Activated CD4-positive, CD25-positive, alpha-beta regulatory T cell treated with anti-CD3 and anti-CD28 coated beads, Interleukin-2, amount 50 U/mL, for 24 hours (primary cell): Measurements from ENCODE around the gene RASSF9.

Experiments
- ATAC-seq, 2 donors: fragments of 150-1000 bp; cut with Tn5 transposase; one replicate each; pipeline ENCODE4 v1.10.0; 2021; ENCODE audit warnings: mild to moderate bottlenecking in 1 of 2, moderate library complexity in 1 of 2

RASSF9 gene

GRCh38 chr12:85836197-85837090 is at the start of gene RASSF9:
Gene RASSF9, minus strand, starts transcription at chr12:85836409. Its CDS starts 208 bp downstream, at chr12:85836201.
- ATAC-seq = no peak

- no peak for ATAC-seq
These were observed 47.6 kb upstream of the RASSF9 start for GRCh38 chr12:85883763-85884162.

DNA sequence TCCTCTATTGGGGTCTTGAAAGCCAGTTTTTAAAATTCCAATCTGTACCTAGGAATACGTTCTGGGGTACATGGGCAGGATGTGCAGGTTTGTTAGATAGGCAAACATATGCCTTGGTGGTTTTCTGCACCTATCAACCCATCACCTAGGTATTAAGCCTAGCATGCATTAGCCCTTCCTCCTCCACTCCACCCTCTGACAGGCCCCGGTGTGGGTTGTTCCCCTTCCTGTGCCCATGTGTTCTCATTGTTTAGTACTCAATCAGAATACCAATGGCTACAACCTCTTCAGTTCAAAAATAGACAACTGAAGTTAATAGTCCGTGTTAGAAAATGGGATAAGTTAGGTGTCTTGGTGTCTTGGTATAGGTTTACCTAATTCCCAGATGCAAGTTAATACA is 41.2 kb upstream of the RASSF9 start:
- no peak for ATAC-seq

- no peak for ATAC-seq
These were observed 37.8 kb upstream of the RASSF9 start, which contains the start of gene NTS for GRCh38 chr12:85874031-85874461. Gene NTS, plus strand, starts transcription at chr12:85874295. Its CDS starts 109 bp downstream, at chr12:85874404.

DNA sequence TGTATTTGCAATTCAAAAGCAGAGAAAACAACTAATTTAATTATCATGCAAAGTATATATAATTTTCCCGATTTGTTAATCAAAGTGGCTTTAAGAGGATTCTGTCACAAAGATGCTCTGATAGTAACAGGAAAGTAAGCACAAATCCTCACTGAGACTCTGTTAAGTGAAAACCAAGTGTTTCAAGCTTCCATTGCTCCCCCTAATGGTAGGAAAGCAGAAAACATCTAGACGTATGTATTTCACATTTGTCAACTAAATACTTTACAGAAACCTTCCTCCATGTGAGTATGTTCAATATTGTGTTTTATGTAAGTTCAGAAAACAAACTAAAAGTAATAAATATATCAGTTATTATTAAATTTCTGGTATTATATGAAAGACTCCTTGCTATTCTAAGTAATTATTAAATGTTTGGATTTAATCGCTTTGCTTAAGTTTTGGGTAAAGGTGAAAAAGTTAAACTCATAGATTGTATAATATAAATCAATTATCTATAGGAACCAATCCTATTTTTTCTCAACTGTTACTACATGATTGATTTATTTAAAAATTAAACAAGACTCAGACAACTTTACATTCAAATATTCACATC is 36.4 kb upstream of the RASSF9 start:
- ATAC-seq = no peak

DNA sequence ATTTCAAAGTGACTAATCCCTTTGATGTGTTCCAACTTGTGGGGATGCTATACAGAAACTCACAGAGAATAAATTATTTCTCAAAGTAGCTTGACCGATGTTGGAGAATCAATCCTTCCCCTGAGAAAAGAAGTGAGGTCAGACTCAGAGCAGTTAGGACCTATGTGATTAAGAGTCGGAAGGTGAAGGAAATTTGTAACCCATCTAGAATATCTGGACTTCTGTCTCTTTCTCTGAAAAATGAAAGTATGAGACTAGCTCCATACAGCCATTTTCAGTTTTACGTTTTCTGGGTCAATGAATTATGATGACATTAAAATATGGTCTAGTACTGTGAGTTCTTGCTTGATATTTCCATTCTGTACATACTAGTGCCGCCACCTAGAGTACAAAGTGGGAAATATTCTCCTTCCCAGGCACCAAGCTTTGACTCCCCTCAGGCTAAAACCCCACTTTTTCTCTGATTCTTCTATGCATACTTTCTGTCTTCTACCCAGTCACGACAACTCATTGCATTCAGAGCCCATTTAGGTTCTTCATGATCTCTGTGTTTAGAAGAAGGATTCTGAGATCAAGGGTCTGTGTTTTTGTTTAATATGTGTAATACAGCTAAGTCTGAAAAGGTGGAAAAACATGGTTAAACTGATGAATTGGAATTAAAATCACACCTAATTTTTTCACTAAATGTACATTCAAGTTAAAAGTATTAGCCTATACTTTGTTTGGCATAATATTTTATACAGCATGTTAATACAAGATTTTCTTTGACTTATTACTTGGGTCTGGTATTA is 31.0 kb upstream of the RASSF9 start:
- ATAC-seq = no peak

GRCh38 chr12:85865890-85866289 is 29.7 kb upstream of the RASSF9 start:
- no peak for ATAC-seq

DNA sequence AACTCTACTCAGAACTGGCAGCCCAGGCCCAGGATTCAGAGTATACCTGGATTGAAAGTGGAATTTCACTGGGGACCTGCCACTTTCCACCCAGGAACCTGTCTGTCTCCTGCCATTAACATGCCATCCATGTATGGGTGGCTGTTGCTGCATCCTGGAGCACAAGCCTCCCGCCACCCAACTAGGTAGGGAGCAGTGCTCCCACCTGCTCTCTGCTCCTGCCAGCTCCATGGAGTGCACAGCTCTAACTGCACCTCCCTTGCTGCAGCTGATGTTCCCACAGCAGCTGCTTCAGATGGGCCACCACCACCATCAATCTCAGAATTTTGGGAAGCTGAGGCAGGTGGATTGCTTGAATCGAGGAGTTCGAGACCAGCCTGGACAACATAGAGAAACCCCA is 20.8 kb upstream of the RASSF9 start:
- ATAC-seq = no peak

DNA sequence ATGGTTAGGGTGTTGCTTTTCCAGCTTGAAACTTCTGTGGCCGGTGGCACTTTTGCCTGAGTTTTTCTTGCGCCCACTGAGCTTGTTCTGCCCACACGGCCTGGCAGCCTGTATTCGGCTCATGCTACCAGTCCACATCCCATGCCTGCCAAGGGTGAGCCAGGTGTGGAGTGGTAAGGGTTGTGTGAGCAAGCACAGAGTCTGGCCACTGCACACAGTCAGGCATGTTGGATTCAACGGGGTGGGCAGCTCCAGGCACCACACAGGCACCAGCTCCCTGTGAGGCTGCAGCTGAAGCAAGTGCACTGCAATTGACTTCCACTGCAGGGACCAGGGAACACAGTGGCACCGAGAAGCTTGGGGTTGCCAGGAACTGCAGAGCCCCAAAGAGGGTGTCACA is 19.1 kb upstream of the RASSF9 start:
- ATAC-seq = no peak

DNA sequence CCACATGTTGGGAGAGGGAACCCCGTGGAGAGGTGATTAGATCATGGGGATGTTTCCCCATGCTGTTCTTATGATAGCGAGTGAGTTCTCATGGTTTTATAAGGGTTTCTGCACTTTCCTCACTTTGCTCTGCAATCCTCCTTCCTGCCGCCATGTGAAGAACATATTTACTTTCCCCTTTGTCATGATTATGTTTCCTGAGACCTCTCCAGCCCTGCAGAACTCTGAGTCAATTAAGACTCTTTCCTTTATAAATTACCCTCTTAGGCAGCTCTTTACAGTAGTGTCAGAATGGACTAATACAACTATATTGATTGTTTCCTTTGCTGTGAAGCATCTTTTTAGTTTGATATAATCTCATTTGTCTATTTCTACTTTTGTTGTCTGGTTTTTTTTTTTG is 13.1 kb upstream of the RASSF9 start:
- ATAC-seq = no peak

- ATAC-seq = no peak
These were observed 7.5 kb upstream of the RASSF9 start for GRCh38 chr12:85843606-85844310.

GRCh38 chr12:85835426-85836196 is 598 bp downstream of the RASSF9 start:
- ATAC-seq = no peak

GRCh38 chr12:85834378-85834777 is 1.8 kb downstream of the RASSF9 start:
- ATAC-seq = no peak

- no peak for ATAC-seq
These were observed 2.6 kb downstream of the RASSF9 start for GRCh38 chr12:85833579-85833978.

- no peak for ATAC-seq
These were observed 4.8 kb downstream of the RASSF9 start for GRCh38 chr12:85831327-85831990.

DNA sequence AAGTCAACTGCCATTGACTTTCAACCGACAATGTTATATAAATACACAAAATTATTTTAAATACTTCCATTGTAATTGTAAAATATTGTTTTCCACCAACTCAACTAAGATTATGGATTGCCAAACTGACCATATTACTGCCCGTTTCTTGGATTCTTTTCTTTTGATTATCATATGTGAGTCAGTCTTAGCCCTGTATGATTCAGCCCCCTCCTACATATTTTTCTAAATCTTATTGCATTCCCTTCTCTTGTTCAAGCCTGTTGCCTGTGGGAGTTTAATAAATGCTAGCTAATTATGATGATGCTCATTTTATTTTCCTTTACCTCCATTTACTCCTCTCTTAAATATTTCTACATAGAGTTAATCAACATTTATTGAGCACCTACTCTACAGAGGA is 6.8 kb downstream of the RASSF9 start:
- no peak for ATAC-seq

GRCh38 chr12:85828576-85828975 is 7.6 kb downstream of the RASSF9 start:
- ATAC-seq = no peak

DNA sequence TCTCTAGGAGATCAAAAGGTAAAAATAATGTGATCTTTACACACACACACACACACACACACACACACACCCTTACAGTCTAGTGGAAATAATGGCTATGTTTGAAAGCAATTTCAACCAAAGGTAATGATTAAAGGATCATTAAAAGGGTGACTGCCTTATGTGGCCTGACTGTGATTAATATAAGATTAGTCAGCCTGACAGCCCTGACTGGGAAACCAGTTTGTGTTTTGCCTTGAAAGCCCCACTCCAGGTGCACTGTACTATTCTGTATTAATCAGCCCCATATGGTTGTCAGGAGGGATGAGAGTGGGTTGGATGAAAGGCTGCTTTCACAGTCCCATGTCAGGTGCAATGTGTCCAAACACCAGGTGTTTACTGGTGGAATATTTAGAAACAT is 10.5 kb downstream of the RASSF9 start:
- no peak for ATAC-seq

DNA sequence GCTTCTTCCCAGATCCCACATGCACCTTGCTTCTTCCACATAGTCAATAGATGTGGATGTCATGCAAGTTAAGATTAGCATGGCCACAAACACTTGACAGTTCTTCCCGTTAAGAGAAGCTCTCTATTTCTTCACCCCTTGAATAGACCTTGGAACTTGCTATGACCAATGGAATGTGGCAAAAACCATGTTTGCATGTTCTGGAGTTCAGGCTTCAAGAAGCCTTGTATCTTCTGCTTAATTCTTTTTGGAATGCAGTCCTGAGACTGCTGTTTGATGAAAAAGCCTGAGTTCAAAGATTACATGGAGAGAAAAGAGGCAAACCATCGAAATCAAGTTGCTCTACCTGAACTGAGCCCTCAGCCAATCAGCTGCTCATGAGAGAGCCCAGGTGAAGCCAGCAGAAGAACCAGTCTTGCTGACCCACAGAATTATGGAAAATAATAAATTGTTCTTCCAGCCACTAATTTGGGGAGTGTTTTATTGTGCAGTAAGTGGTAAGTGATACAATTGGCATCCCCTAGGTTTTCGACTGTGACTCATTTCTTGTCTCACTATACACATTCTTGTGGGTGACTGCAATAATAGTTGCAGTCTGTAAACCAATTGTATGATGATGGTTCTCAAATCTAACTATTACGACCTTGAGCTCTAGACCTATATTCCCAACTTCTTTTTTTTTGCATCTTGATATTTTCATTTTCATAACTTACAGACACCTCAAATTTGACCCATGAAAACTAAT is 12.6 kb downstream of the RASSF9 start:
- no peak for ATAC-seq

- ATAC-seq = no peak
These were observed 14.4 kb downstream of the RASSF9 start for GRCh38 chr12:85821759-85822158.

- ATAC-seq = no peak
These were observed 15.0 kb downstream of the RASSF9 start for GRCh38 chr12:85821206-85821605.
